ENCODE results near the gene KNCN.

Gene KNCN

DNA sequence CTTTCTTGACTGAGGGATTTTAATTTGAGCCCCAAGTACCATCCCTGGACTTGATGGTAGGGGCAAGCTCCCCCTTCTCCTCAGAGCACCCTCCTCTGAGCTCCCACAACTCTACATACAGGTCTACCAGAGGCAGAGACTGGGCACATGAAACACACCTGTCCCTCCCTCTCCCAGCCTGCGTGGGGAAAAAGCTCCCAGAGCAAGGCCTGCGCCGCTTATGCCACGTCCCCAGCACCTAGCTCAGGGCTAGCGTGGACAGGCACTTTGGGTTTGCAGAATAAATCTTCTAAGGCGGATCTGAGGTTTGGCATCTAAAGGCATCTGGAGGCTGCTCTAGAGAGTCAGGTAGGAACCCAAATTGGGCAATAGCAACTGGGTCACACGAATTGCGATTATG, 7.5 kb upstream of the KNCN start:
- Histone ChIP-seq H3K4me2 (ENCODE audit: insufficient read depth, low read length, poor library complexity, severe bottlenecking) (no peak overlapping the region), H2BK12ac (ENCODE audit: low read length) (no peak overlapping the region), H2BK5ac (ENCODE audit: low read length) (no peak overlapping the region), H3K27me3 (ENCODE audit: control insufficient read depth in 3 of 3, insufficient read depth in 3 of 3, low read depth in 1 of 3, low read length in 3 of 3) (no peaks in the 10 kb centered on the region), H2AFZ (ENCODE audit: low read length) (no peak overlapping the region), H3K9ac (ENCODE audit: low read depth, low read length, poor library complexity) (no peak overlapping the region), H3K14ac (ENCODE audit: low read length) (peak overlapping the region; percentile 49), H4K8ac (ENCODE audit: low read depth, low read length) (no peak overlapping the region), H3K9me3 (replicated peaks in 1 of 2; ENCODE audit: control insufficient read depth in 2 of 2, insufficient read depth in 1 of 2, low read depth in 1 of 2, low read length in 2 of 2) (no peaks in the 10 kb centered on the region), H3K18ac (ENCODE audit: low read length) (peak overlapping the region; percentile 46), H3K4me3 (ENCODE audit: low read length in 2 of 2) (no peak overlapping the region), H3K36me3 (replicated peaks in 1 of 2; ENCODE audit: control insufficient read depth in 2 of 2, insufficient read depth in 2 of 2, low read length in 2 of 2) (peaks cover 3 to 21% of the 10 kb centered on the region in 2 donors), H3K4ac (ENCODE audit: low read length) (no peak overlapping the region), H3K4me1 (ENCODE audit: control insufficient read depth in 2 of 2, insufficient read depth in 1 of 2, low read depth in 1 of 2, low read length in 2 of 2) (peaks cover 16 to 18% of the 10 kb centered on the region in 2 donors), H2AK5ac (ENCODE audit: low read depth, low read length) (no peak overlapping the region), H3K23ac (ENCODE audit: low read depth, low read length, poor library complexity) (no peak overlapping the region), H2BK15ac (ENCODE audit: low read length) (no peak overlapping the region), H2BK120ac (ENCODE audit: low read depth, low read length) (no peak overlapping the region), H3K79me1 (ENCODE audit: low read depth, low read length) (no peaks in the 10 kb centered on the region), H3K27ac (replicated peaks; ENCODE audit: low read length) (no peak overlapping the region), H4K91ac (ENCODE audit: low read depth, low read length, poor library complexity) (no peak overlapping the region)
- DNase-seq (ENCODE audit: low spot score), result no peak
- WGBS, 2 donors (ENCODE audit: extremely low coverage in 2 of 2, insufficient read length in 2 of 2, insufficient replicate concordance in 1 of 2), result no CpG with 5 or more reads among the region's 8 CpGs

DNA sequence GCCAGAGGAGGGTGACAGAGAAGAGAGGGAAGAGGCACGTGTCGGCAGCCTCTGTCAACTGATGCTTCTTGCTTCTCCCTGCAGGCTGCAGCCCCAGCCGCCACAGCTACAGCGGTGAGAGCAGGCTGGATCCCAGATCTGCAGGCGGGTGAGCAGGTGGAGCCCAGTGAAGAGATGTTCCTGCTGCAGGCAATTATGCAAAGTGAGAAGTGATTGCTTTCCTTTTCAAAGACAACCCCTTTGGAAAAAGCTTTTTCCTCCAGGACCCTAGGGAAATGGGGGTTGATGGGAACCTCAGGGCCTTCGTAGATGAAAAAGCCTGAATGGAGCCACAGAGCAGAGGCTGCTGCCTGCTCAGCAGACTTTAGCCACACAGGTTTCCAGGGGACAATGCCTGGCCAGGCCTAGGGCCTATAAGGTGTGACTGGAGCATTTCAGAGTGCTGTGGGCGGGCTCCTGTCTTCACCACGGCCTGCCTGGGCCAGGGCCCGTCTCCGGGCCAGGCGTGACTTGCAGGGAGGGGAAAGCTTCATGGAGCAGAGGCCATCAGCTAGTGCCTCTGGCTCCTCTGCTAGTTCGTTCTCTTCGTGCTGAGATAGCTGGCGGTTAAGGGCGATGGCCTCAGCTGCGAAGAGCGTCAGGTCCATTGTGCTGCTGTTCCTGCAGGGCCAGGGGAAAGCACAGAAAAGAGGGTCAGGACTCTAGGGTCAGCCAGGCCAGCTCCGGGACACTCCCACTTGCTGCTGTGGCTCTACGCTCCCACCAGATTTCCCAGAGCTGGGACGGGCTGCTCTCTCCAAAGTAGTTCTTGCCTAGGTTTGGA, 6.9 kb upstream of the KNCN start:
- no peak overlapping the region for H2BK12ac ChIP-seq (ENCODE audit: low read length)
- no peak overlapping the region for H3K4ac ChIP-seq (ENCODE audit: low read length)
- peaks cover 16 to 18% of the 10 kb centered on the region in 2 donors for H3K4me1 ChIP-seq (ENCODE audit: control insufficient read depth in 2 of 2, insufficient read depth in 1 of 2, low read depth in 1 of 2, low read length in 2 of 2)
- H3K9me3 ChIP-seq (replicated peaks in 1 of 2; ENCODE audit: control insufficient read depth in 2 of 2, insufficient read depth in 1 of 2, low read depth in 1 of 2, low read length in 2 of 2), result no peaks in the 10 kb centered on the region
- peak overlapping the region; percentile 52 for H3K27ac ChIP-seq (replicated peaks; ENCODE audit: low read length)
- H2BK15ac ChIP-seq (ENCODE audit: low read length), result no peak overlapping the region
- H4K8ac ChIP-seq (ENCODE audit: low read depth, low read length), result peak overlapping the region; percentile 78
- no peak overlapping the region for H2BK5ac ChIP-seq (ENCODE audit: low read length)
- no peaks in the 10 kb centered on the region for H3K79me1 ChIP-seq (ENCODE audit: low read depth, low read length)
- H3K23ac ChIP-seq (ENCODE audit: low read depth, low read length, poor library complexity), result no peak overlapping the region
- no peak overlapping the region for H3K4me2 ChIP-seq (ENCODE audit: insufficient read depth, low read length, poor library complexity, severe bottlenecking)
- H3K9ac ChIP-seq (ENCODE audit: low read depth, low read length, poor library complexity), result peak overlapping the region; percentile 17
- WGBS, 2 donors (ENCODE audit: extremely low coverage in 2 of 2, insufficient read length in 2 of 2, insufficient replicate concordance in 1 of 2), result no CpG with 5 or more reads among the region's 20 CpGs
- H3K18ac ChIP-seq (ENCODE audit: low read length), result peak overlapping the region; percentile 62
- H3K27me3 ChIP-seq (ENCODE audit: control insufficient read depth in 3 of 3, insufficient read depth in 3 of 3, low read depth in 1 of 3, low read length in 3 of 3), result no peaks in the 10 kb centered on the region
- H2AK5ac ChIP-seq (ENCODE audit: low read depth, low read length), result no peak overlapping the region
- DNase-seq (ENCODE audit: low spot score), result peak; percentile 35
- H2AFZ ChIP-seq (ENCODE audit: low read length), result peak overlapping the region; percentile 36
- H3K4me3 ChIP-seq (ENCODE audit: low read length in 2 of 2), result no peak overlapping the region
- H3K14ac ChIP-seq (ENCODE audit: low read length), result no peak overlapping the region
- H2BK120ac ChIP-seq (ENCODE audit: low read depth, low read length), result no peak overlapping the region
- H3K36me3 ChIP-seq (replicated peaks in 1 of 2; ENCODE audit: control insufficient read depth in 2 of 2, insufficient read depth in 2 of 2, low read length in 2 of 2), result peaks cover 3 to 21% of the 10 kb centered on the region in 2 donors
- no peak overlapping the region for H4K91ac ChIP-seq (ENCODE audit: low read depth, low read length, poor library complexity)

DNA sequence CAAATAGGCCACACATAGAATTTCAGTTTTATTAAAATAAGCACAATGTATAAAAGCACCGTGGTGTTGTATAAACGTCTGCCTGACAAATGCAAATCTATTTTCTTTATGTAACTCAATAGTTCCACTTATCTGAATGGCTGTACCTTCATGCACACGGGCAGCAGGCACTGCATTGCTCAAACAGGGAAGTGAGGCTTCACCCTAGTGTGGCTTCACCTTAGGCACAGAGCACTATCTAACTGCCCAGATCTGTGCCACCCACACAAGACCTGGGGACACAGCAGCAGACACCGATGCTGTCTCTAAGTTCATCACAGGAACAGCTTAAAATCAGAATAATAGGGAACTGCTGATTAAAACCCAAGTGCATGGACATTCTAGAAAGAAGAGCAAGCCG, 6.0 kb upstream of the KNCN start:
- H3K36me3 ChIP-seq (replicated peaks in 1 of 2; ENCODE audit: control insufficient read depth in 2 of 2, insufficient read depth in 2 of 2, low read length in 2 of 2), result peaks cover 3 to 14% of the 10 kb centered on the region in 2 donors
- DNase-seq (ENCODE audit: low spot score), result no peak
- no peak overlapping the region for H2AK5ac ChIP-seq (ENCODE audit: low read depth, low read length)
- peaks cover 0 to 7% (median 0%) of the 10 kb centered on the region in 3 experiments for H3K27me3 ChIP-seq (ENCODE audit: control insufficient read depth in 3 of 3, insufficient read depth in 3 of 3, low read depth in 1 of 3, low read length in 3 of 3)
- no peak overlapping the region for H2BK15ac ChIP-seq (ENCODE audit: low read length)
- no peak overlapping the region for H4K91ac ChIP-seq (ENCODE audit: low read depth, low read length, poor library complexity)
- no peaks in the 10 kb centered on the region for H3K9me3 ChIP-seq (replicated peaks in 1 of 2; ENCODE audit: control insufficient read depth in 2 of 2, insufficient read depth in 1 of 2, low read depth in 1 of 2, low read length in 2 of 2)
- no peak overlapping the region for H3K27ac ChIP-seq (replicated peaks; ENCODE audit: low read length)
- H3K9ac ChIP-seq (ENCODE audit: low read depth, low read length, poor library complexity), result no peak overlapping the region
- H2BK12ac ChIP-seq (ENCODE audit: low read length), result no peak overlapping the region
- no peak overlapping the region for H3K18ac ChIP-seq (ENCODE audit: low read length)
- no peak overlapping the region for H2BK5ac ChIP-seq (ENCODE audit: low read length)
- H3K4me3 ChIP-seq (ENCODE audit: low read length in 2 of 2), result no peak overlapping the region
- no peak overlapping the region for H3K14ac ChIP-seq (ENCODE audit: low read length)
- no peak overlapping the region for H2BK120ac ChIP-seq (ENCODE audit: low read depth, low read length)
- H3K4me2 ChIP-seq (ENCODE audit: insufficient read depth, low read length, poor library complexity, severe bottlenecking), result no peak overlapping the region
- no peaks in the 10 kb centered on the region for H3K79me1 ChIP-seq (ENCODE audit: low read depth, low read length)
- H3K4ac ChIP-seq (ENCODE audit: low read length), result no peak overlapping the region
- no peak overlapping the region for H2AFZ ChIP-seq (ENCODE audit: low read length)
- WGBS, 2 donors (ENCODE audit: extremely low coverage in 2 of 2, insufficient read length in 2 of 2, insufficient replicate concordance in 1 of 2), result no CpG with 5 or more reads among the region's 5 CpGs
- no peak overlapping the region for H4K8ac ChIP-seq (ENCODE audit: low read depth, low read length)
- H3K4me1 ChIP-seq (ENCODE audit: control insufficient read depth in 2 of 2, insufficient read depth in 1 of 2, low read depth in 1 of 2, low read length in 2 of 2), result peaks cover 16 to 18% of the 10 kb centered on the region in 2 donors
- H3K23ac ChIP-seq (ENCODE audit: low read depth, low read length, poor library complexity), result no peak overlapping the region

DNA sequence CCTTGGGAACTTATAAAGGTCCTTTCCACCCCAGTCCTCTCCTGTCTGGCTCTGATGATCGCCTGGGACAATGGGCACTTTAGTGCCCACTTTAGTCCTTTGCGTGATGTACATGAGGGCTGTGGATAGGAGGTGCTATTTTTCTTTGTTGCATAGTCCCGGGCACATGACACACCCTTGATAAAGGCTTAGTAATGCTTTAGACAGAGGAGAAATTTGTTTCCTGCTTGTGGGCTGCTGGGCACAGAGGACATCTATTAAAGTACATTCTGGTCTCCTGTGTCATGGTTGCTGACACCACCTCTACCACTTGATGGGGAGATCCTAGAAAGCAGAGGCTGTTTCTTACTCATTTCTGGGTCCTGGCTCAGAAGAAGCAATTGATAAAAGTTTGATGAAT, 5.4 kb upstream of the KNCN start:
- Histone ChIP-seq H4K8ac (ENCODE audit: low read depth, low read length) (no peak overlapping the region), H3K4me1 (ENCODE audit: control insufficient read depth in 2 of 2, insufficient read depth in 1 of 2, low read depth in 1 of 2, low read length in 2 of 2) (peaks cover 16 to 18% of the 10 kb centered on the region in 2 donors), H3K9me3 (replicated peaks in 1 of 2; ENCODE audit: control insufficient read depth in 2 of 2, insufficient read depth in 1 of 2, low read depth in 1 of 2, low read length in 2 of 2) (no peaks in the 10 kb centered on the region), H2BK5ac (ENCODE audit: low read length) (no peak overlapping the region), H3K4me3 (ENCODE audit: low read length in 2 of 2) (no peak overlapping the region), H3K27me3 (ENCODE audit: control insufficient read depth in 3 of 3, insufficient read depth in 3 of 3, low read depth in 1 of 3, low read length in 3 of 3) (peaks cover 0 to 12% (median 0%) of the 10 kb centered on the region in 3 experiments), H3K18ac (ENCODE audit: low read length) (no peak overlapping the region), H4K91ac (ENCODE audit: low read depth, low read length, poor library complexity) (no peak overlapping the region), H3K4me2 (ENCODE audit: insufficient read depth, low read length, poor library complexity, severe bottlenecking) (no peak overlapping the region), H3K9ac (ENCODE audit: low read depth, low read length, poor library complexity) (no peak overlapping the region), H3K14ac (ENCODE audit: low read length) (no peak overlapping the region), H2BK15ac (ENCODE audit: low read length) (no peak overlapping the region), H2AFZ (ENCODE audit: low read length) (no peak overlapping the region), H3K36me3 (replicated peaks in 1 of 2; ENCODE audit: control insufficient read depth in 2 of 2, insufficient read depth in 2 of 2, low read length in 2 of 2) (peaks cover 3 to 11% of the 10 kb centered on the region in 2 donors), H2BK12ac (ENCODE audit: low read length) (no peak overlapping the region), H3K27ac (replicated peaks; ENCODE audit: low read length) (no peak overlapping the region), H3K23ac (ENCODE audit: low read depth, low read length, poor library complexity) (no peak overlapping the region), H2AK5ac (ENCODE audit: low read depth, low read length) (no peak overlapping the region), H3K79me1 (ENCODE audit: low read depth, low read length) (no peaks in the 10 kb centered on the region), H3K4ac (ENCODE audit: low read length) (no peak overlapping the region), H2BK120ac (ENCODE audit: low read depth, low read length) (no peak overlapping the region)
- DNase-seq (ENCODE audit: low spot score), result no peak
- WGBS, 2 donors (ENCODE audit: extremely low coverage in 2 of 2, insufficient read length in 2 of 2, insufficient replicate concordance in 1 of 2), result no CpG with 5 or more reads among the region's 3 CpGs
